NCI-H446 treated with DMSO at 0.1 percent for 48 hours (cell line): Measurements from ENCODE around the gene NTM.

ENCODE experiments used
- DNase-seq: peaks from one replicate; lab custom pipeline; 2025; lab: John Stamatoyannopoulos, UW

Gene NTM

GRCh38 chr11:132075447-132075846 is 705.0 kb downstream of the NTM start:
- no peak for DNase-seq

DNA sequence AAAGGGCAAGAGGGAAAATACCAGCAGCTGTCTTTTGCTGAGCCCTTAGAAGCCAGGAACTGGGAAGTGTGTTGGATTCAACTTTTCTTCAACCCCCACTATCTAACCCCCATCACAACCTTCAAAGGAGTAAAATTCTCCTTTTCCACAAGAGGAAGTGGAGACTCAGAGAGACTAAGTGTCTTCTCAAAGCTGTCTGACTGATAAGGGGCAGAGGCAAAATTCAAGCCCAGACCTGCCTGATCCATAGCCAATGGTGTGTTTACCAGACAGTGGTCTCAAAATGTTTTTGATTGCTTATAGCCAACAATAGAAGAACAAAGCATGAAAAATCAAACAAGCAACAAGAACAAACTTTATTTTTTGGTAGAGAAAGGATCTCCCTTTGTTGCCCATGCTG is 707.0 kb downstream of the NTM start:
- no peak for DNase-seq

DNA sequence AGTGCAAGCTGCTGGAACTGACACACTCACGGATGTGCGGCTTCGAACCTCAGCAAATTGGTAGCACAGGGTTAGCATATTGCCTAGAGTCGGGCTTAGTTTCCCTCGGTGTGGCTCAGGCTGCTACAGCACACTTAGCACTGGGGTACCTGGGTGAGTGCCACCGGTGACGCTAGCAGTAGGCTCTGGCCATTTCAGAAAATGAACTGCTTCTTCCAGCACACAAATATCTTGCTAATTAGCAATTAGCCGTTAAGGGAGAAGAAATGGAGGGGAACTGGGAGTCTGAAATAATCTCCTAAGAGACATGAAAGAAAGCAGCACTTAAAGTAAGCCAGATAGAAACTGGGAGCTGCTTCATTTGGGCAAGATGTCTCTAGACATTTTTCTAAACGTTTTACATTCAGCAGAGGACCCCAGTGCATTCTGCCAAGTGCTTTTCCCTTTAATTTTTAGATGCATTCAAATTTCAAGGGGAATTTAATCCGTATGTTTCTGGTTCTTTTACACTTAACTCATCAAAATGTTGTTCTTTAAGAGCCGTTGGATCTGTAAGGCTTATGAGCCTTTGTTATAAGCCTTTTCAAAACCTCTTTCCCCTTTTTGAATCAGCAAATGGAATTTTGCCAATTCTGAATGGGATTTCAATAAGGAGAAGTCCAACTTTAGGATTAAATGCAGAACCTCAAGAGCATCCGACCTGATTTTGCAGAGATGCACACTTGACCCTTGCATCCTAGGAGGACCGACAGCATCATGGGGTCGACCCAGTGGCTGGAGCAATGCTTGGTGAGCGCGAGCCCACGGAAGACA is 708.1 kb downstream of the NTM start:
- no peak for DNase-seq

DNA sequence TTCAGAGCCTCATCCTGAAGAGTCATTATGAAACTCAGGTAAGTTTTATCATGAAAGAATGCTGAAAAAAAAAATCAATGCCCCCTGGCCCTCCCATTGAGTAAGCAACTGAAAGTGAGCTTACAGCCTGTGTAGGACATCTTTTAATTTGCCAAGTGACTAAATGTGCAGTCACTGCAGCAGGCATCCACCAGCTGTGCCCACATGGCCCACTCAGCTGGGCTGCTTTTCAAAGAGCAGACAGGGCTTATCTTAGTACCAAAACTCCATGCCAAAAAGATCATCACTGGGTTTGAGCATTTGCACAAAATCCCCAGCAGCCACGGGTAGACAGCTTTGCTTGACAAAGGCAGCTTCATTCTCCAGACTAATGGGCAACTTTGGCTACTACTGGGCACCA is 709.7 kb downstream of the NTM start:
- DNase-seq: no peak

GRCh38 chr11:132082566-132082965 is 712.2 kb downstream of the NTM start:
- DNase-seq: no peak

- no peak for DNase-seq
Measured at GRCh38 chr11:132084433-132084832, 714.0 kb downstream of the NTM start.

GRCh38 chr11:132087148-132087547 is 716.7 kb downstream of the NTM start:
- no peak for DNase-seq

GRCh38 chr11:132088551-132088950 is 718.1 kb downstream of the NTM start:
- DNase-seq: no peak

- no peak for DNase-seq
Measured at GRCh38 chr11:132093536-132094259, 723.3 kb downstream of the NTM start.

GRCh38 chr11:132094598-132094997 is 724.2 kb downstream of the NTM start:
- no peak for DNase-seq

DNA sequence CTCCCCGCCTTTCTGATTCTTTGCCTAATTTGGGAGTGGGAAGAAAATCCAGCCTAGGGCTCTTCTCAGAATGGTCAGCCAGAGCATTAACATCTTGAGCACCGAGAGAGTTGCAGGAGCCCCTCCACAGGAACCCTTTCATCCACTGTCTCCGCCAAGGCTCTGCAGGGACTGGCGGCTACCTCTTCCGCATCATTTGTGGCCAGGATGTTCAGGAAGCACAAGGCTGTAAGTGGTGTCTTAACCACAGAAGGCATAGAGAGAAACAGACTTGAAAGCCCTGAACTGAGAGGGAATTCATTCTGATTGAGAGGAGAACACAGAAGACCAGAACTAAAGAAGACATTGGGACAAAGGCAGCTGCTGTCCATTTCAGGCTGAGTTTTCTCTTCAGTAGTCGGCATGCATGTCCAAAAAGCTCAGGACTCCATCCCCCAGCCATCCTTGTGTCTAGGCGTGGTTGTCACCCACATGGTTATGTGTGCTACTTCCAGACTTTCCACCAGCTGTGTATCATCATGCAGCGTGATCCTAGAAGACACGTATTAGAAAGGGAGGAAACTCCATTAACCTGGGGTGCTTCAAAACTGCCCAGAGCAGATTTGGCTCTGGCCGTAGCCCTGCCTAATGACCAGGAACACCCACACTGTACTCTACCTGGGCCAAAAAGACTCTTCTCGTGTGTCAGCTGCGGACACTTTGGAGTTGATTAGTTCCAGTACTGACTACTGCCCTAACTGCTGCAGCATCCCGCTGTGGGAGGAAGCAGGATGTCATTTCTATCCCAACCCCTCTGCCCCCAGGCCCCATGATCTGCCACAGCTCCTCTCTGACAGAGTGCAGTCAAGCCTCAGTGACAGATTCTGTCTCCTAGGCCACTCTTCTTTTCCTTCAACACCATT is 725.1 kb downstream of the NTM start:
- no peak for DNase-seq

- DNase-seq: no peak
Measured at GRCh38 chr11:132096132-132096825, 725.9 kb downstream of the NTM start.

GRCh38 chr11:132099692-132100091 is 729.3 kb downstream of the NTM start:
- no peak for DNase-seq

GRCh38 chr11:132100583-132100982 is 730.2 kb downstream of the NTM start:
- DNase-seq: no peak

DNA sequence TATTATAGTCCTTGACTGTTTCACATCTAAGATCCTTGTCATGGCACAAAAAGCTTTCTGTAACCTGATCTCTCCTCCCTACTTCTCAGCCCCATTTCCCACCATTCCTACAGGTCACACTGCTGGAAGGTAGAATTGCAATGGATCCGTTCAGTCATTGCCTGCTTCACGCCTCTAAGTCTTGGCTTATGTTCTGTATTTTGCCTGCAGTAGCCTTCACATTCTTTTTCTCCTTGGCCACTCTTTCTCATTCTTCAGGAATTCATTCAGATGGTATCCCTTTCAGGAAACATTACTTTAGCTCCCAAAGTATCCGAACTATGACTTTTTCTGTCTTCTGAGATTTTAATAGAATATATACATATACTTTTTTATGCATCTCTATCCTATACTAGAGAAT is 731.5 kb downstream of the NTM start:
- no peak for DNase-seq

GRCh38 chr11:132103021-132103420 is 732.6 kb downstream of the NTM start:
- no peak for DNase-seq

GRCh38 chr11:132106096-132106982 is 735.9 kb downstream of the NTM start:
- DNase-seq: no peak

DNA sequence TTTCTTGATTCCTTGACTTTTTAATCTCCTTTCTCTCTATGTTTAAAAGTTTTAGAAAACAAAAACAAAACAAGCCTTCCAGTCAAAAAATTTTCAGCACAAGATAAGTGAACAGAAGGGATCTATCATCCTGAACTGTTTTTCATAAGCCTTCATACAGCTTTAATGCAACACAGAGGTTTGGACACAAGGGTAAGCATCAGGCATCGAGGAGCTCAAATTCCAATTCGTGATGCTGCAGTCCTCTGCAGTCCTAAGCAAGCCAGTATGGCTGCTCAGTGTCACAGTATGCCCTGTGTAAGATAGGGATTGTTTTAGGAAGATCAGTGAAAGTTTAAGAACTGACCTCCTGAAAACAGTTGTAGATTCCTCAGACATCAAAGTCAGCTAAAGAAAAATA is 740.9 kb downstream of the NTM start:
- no peak for DNase-seq

DNA sequence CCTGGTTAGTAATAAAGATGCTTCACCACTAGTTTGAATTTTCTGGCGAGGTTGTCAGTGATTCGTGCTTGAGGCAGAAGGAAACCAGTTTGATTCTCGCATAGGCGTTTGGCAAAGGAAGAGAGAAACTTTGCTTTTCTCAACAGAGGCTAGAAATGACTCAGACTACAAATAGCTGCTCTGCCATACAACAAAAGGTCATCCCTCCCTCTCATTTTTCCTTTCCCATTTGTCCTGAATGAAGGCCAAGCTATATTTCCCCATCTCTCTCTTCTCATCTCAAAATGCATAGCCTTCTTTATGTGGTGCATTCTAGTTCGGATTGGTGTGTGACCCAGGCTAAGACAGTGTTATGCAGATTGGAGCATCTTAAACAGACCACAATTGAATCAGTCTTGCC is 741.4 kb downstream of the NTM start:
- DNase-seq: no peak

DNA sequence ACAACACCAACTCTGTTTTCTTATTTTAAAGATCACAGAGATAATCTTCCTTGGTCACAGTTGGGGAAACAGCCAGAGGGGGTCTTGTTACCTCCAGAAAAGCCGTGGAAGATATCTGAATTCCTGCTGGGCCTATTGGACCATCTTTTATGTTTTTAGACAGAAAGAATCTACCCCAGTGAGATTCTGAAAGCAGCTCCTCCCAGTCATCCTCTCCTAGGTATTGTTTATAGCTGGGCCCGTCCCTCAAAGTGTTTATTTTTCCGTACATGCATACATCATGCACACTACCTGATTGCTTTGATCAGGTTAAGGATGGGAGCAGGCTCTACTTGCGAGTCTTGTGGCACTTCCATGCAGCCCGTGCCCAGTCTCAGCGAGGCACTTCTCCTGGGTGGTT is 742.4 kb downstream of the NTM start:
- no peak for DNase-seq

GRCh38 chr11:132114185-132114584 is 743.8 kb downstream of the NTM start:
- no peak for DNase-seq
